GM19395 (cell line): Measurements from ENCODE around the gene HMCES.

Experiments
- ATAC-seq: cut with Tn5 transposase; IDR thresholded peaks from one replicate; pipeline ENCODE4 v1.9.1; 2021; ENCODE audit warnings: mild to moderate bottlenecking, moderate library complexity; ENCODE audit not compliant: unreplicated experiment

Gene HMCES

GRCh38 chr3:129278439-129278965 is at the start of gene HMCES:
HMCES (plus strand) TSS chr3:129278870; CDS start chr3:129279733, 863 bp downstream.
- ATAC-seq = peak; percentile 39

DNA sequence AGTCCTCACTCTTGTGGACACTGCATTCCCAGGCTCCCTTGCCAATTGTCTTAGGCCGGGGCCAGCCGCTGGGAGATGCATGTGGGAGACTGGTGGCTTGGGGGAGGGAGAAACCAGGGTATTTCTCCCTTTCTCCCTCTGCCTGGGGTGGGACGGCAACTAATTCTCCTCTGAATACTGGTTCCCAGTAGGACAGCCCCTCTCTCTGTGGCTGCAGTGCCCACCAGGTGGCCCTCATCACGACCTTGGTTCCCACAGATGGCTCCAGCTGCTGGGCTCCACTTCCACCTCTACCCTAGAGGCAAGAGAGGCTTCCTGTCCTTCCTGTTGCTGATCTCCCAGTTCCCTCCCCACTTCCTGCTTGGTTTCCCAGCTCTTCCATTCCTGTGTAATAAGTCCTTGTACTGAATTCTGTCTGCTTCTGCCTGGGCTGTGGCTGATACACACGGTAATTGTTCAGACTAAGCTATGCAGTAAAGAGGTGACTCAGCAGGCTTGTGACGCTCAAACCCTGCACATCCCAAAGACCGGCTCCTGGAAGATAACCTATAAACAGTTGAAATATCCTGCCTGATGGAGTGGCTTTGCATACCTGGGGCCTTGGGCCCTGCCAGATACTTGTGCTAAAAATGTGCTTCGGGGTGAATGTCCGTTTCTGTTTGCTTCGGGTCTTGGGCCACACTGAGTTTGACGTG is 49.6 kb upstream of the HMCES start:
- ATAC-seq = no peak

DNA sequence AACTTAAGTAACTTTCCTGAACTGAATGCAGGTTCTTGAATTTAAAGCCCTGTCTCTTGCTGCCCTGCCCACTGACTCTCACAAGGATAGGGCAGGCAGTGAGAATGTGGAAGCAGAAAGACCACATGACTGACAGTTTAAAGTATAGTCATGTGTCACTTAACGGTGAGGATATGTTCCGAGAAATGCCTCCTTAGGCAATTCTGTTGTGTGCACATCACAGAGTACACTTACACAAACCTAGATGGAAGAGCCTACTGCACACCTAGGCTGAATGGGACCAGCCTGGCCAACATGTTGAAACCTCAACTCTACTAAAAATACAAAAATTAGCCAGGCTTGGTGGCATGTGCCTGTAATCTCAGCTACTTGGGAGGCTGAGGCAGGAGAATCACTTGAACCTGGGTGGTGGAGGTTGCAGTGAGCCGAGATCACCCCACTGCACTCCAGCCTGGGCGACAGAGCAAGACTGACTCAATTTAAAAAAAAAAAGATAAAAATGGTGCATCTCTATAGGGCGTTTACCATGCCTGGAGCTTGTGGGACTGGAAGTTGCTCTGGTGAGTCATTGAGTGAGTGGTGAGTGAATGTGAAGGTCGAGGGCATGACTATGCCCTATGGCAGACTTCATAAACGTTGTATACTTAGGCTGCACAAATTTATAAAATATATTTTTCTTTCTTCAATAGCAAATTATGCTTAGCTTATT is 48.2 kb upstream of the HMCES start:
- no peak for ATAC-seq

GRCh38 chr3:129231331-129232119 is 47.1 kb upstream of the HMCES start:
- ATAC-seq = no peak

GRCh38 chr3:129233538-129233937 is 45.1 kb upstream of the HMCES start:
- ATAC-seq = peak; percentile 90

DNA sequence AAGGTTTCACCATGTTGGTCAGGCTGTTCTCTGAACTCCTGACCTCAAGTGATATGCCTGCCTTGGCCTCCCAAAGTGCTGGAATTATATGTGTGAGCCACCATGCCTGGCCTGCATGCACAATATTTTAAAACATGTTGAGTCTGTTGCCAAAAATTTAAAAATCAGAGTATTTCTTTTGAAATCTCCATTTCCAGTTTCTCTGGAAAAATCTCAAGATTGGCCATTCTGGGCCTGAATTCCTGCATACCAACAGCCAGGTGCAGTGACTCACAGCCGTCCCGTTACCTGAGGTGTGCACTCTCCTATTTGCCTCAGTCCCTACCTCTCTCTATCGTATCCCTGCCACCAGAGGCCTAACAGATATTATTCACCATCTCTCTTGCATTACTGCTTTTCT is 44.2 kb upstream of the HMCES start:
- ATAC-seq = no peak

GRCh38 chr3:129235344-129235917 is 43.2 kb upstream of the HMCES start:
- no peak for ATAC-seq

GRCh38 chr3:129238945-129239705 is 39.5 kb upstream of the HMCES start:
- ATAC-seq = no peak

DNA sequence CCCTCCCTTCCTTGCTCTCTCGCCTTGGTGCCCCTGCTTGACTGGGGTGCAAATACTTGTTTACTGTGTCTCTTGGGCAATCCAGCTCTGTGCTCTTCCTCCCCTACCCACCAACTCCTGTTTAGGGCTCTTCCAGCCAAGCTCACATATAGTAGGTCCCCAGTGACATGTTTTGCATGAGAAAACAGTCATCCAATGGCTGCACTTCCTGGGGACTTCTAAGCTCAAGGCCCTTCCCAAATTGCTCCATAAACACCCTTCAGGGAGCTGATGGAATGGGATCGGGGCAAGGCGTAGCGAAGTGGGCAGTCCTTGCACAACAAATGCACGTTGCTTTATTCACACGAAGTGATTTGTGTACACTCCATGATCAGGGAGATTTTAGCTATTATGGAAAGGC is 38.7 kb upstream of the HMCES start:
- ATAC-seq = no peak

DNA sequence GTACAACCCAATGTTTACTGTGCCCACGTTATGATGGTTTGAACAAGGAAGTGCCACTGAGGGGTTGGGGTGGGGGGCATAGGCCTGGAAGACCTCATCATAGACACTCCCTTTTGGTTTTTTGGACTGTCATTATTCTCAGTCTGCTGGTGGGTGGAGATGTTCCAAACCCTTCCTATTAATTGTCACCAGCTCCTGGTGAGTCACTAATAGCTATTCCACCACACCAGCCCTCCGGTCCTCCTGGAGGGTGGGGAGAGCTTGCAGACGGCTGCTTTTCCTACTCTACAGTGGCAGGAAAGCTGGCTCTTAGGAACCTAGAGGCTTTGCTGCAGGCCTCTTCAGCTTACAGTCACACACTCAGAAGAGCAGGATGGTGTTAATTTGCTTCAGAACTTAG is 38.2 kb upstream of the HMCES start:
- no peak for ATAC-seq

GRCh38 chr3:129245141-129245540 is 33.5 kb upstream of the HMCES start:
- no peak for ATAC-seq

DNA sequence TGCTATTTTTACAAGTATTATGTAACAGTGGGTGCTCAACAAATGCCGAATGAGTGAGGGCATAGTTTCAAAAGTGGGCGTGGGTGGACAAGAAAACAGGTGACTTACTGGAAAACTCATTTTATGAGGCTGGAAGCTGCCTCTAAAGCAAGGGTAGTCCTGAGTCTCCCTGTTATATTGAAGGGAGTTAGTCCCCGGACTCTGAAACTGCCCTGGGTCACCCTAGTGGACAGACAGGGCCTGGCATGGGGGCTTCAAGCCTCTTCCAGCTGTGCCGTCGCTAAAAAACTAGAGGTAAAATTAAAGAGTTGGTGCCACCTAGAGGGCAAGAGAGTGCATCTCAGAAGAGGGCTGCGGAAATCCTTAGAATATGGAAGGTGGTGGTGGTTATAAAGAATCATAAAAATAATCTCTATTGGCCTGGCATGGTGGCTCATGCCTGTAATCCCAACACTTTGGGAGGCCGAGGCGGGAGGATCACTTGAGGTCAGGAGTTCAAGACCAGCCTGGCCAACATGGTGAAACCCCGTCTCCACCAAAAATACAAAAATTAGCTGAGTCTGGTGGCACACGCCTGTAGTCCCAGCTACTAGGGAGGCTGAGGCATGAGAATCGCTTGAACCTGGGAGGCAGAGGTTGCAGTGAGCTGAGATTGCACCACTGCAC is 32.9 kb upstream of the HMCES start:
- peak; percentile 78 for ATAC-seq

DNA sequence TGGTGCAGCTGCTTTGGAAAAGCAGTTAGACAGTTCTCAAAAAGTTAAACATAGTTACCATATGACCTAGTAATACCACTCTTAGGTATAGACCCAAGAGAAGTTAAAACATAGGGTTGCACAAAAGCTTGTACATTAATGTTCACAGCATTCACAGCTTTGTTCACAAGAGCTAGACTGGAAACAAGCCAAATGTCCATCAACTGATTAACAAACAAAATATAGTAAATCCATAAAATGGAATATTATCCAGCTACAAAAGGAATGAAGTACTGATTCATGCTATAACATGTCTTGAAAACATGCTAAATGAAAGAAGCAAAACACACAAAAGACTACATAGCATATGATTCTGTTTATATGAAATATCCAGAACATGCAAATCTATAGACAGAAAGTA is 32.0 kb upstream of the HMCES start:
- no peak for ATAC-seq

- no peak for ATAC-seq
Measured at GRCh38 chr3:129248286-129248979, 30.2 kb upstream of the HMCES start.

- peak; percentile 80 for ATAC-seq
Measured at GRCh38 chr3:129249284-129250065, 29.2 kb upstream of the HMCES start, which contains the start of gene COPG1. COPG1 (plus strand) TSS chr3:129249606; CDS start chr3:129249710, 104 bp downstream.

- ATAC-seq = no peak
Measured at GRCh38 chr3:129252748-129253147, 25.9 kb upstream of the HMCES start.

GRCh38 chr3:129254536-129255230 is 24.0 kb upstream of the HMCES start:
- ATAC-seq = no peak

- ATAC-seq = no peak
Measured at GRCh38 chr3:129256270-129256669, 22.4 kb upstream of the HMCES start.
